HG02759 (cell line): ENCODE measurements around the gene FGF12.
A peak's percentile ranks its signal among the peaks of the same experiment; 100 is the strongest.

ENCODE experiments used
- ATAC-seq: cut with Tn5 transposase; IDR thresholded peaks from one replicate; pipeline ENCODE4 v1.9.1; 2021; ENCODE audit warnings: mild to moderate bottlenecking, moderate library complexity; ENCODE audit not compliant: unreplicated experiment

The FGF12 gene

GRCh38 chr3:192422321-192422996 lies 304.9 kb downstream of the FGF12 start:
- ATAC-seq, result no peak

- ATAC-seq, result no peak
Observed at GRCh38 chr3:192419312-192419711, 308.0 kb downstream of the FGF12 start.

- ATAC-seq, result no peak
Observed at GRCh38 chr3:192417559-192418055, 309.7 kb downstream of the FGF12 start.

- ATAC-seq, result no peak
Observed at GRCh38 chr3:192417017-192417416, 310.3 kb downstream of the FGF12 start.

GRCh38 chr3:192413461-192413860 lies 313.9 kb downstream of the FGF12 start:
- ATAC-seq, result no peak

- no peak for ATAC-seq
Observed at GRCh38 chr3:192410684-192410960, 316.7 kb downstream of the FGF12 start.

GRCh38 chr3:192409838-192410683 lies 317.3 kb downstream of the FGF12 start:
- peak; percentile 36 for ATAC-seq

- ATAC-seq, result peak; percentile 62
Observed at GRCh38 chr3:192409201-192409837, 318.0 kb downstream of the FGF12 start.

- no peak for ATAC-seq
Observed at GRCh38 chr3:192408647-192409200, 318.6 kb downstream of the FGF12 start.

- no peak for ATAC-seq
Observed at GRCh38 chr3:192408007-192408646, 319.2 kb downstream of the FGF12 start.

GRCh38 chr3:192399767-192400166 lies 327.6 kb downstream of the FGF12 start:
- no peak for ATAC-seq

- no peak for ATAC-seq
Observed at GRCh38 chr3:192397012-192397411, 330.3 kb downstream of the FGF12 start.

- ATAC-seq, result no peak
Observed at GRCh38 chr3:192395506-192395905, 331.8 kb downstream of the FGF12 start.

- no peak for ATAC-seq
Observed at GRCh38 chr3:192392986-192393385, 334.4 kb downstream of the FGF12 start.

GRCh38 chr3:192382861-192383260 lies 344.5 kb downstream of the FGF12 start:
- no peak for ATAC-seq

- no peak for ATAC-seq
Observed at GRCh38 chr3:192373586-192373985, 353.8 kb downstream of the FGF12 start.

- no peak for ATAC-seq
Observed at GRCh38 chr3:192373032-192373431, 354.3 kb downstream of the FGF12 start.

- no peak for ATAC-seq
Observed at GRCh38 chr3:192372616-192373015, 354.7 kb downstream of the FGF12 start.

- no peak for ATAC-seq
Observed at GRCh38 chr3:192371870-192372400, 355.4 kb downstream of the FGF12 start.

- ATAC-seq, result no peak
Observed at GRCh38 chr3:192367616-192368015, 359.7 kb downstream of the FGF12 start.

GRCh38 chr3:192366916-192367315 lies 360.4 kb downstream of the FGF12 start:
- no peak for ATAC-seq
